B cell (primary cell): ENCODE results near the gene ACKR1. TPM values are rescaled to one million over a fixed set of nuclear protein-coding genes. Genes with fewer than 3 reads are reported as not detected.

Experiments used
- ATAC-seq: fragments of 200-7000 bp; cut with Tn5 transposase; one replicate; pipeline ENCODE4 v1.10.0; 2021; ENCODE audit warnings: low read depth, mild to moderate bottlenecking, moderate number of reproducible peaks, moderate library complexity
- CTCF ChIA-PET: fragments of 350-600 bp; sonication (Branson Sonifier 250); formaldehyde crosslinking; loops from one replicate; lab custom pipeline; 2021; ENCODE audit warnings: antibody characterized with exemption, inconsistent platforms; lab: Charles Lee
- POLR2A ChIA-PET: fragments of 350-600 bp; sonication (Branson Sonifier 250); formaldehyde crosslinking; loops from one replicate; lab custom pipeline; 2021; ENCODE audit warnings: antibody characterized with exemption; lab: Charles Lee
- DNase-seq: peaks from one replicate; pipeline ENCODE4 v3.0.0; 2013
- H2AFZ ChIP-seq: 2 replicates; pipeline ENCODE4 v1.6.1; 2012; ENCODE audit warnings: mild to moderate bottlenecking, low read depth, low read length; ENCODE audit not compliant: insufficient read depth, poor library complexity, severe bottlenecking
- H3K27ac ChIP-seq, 2 donors: 1 replicate in 1 of 2; 2 replicates in 1 of 2; pipeline ENCODE4 v1.5.1; 2012 to 2013; ENCODE audit warnings: low read length in 2 of 2, mild to moderate bottlenecking in 2 of 2, moderate library complexity in 1 of 2
- H3K27me3 ChIP-seq, 4 experiments: fragments of 200-600 bp in 1 of 4; sonication (generic) in 1 of 4; replicated peaks in 1 of 4; 1 replicate in 2 of 4; 2 replicates in 2 of 4; pipeline versions ENCODE4 v1.6.1 to v1.7.0; 2013 to 2016; ENCODE audit warnings: low read length in 3 of 4, mild to moderate bottlenecking in 2 of 4, mixed read lengths in 1 of 4, moderate library complexity in 1 of 4; ENCODE audit not compliant: insufficient read depth in 4 of 4, control insufficient read depth in 3 of 4; ENCODE audit errors: control extremely low read depth in 1 of 4
- H3K36me3 ChIP-seq, 2 experiments: replicated peaks in 1 of 2; 1 replicate in 1 of 2; 2 replicates in 1 of 2; pipeline versions ENCODE4 v1.6.1 to v1.7.1; 2013; ENCODE audit warnings: low read length in 1 of 2; ENCODE audit not compliant: insufficient read depth in 2 of 2, control insufficient read depth in 1 of 2; ENCODE audit errors: control extremely low read depth in 1 of 2, extremely low read depth in 1 of 2
- H3K4me1 ChIP-seq, 2 donors: fragments of 200-600 bp in 1 of 2; sonication (generic) in 1 of 2; 1 replicate in 1 of 2; 2 replicates in 1 of 2; pipeline versions ENCODE4 v1.5.1 to v1.6.1; 2013 to 2017; ENCODE audit warnings: low read length in 2 of 2; ENCODE audit not compliant: control insufficient read depth in 2 of 2, insufficient read depth in 2 of 2
- H3K4me2 ChIP-seq: replicated peaks from 2 replicates; pipeline ENCODE3; 2012; ENCODE audit warnings: mild to moderate bottlenecking, low read depth, low read length; ENCODE audit not compliant: poor library complexity, severe bottlenecking
- H3K4me3 ChIP-seq, 5 experiments: fragments of 200-600 bp in 1 of 5; sonication (generic) in 1 of 5; 1 replicate in 3 of 5; 2 replicates in 2 of 5; pipeline versions ENCODE4 v1.5.1 to v1.7.0; 2011 to 2016; ENCODE audit warnings: low read length in 4 of 5, mild to moderate bottlenecking in 4 of 5, low read depth in 2 of 5, control low read depth in 1 of 5, moderate library complexity in 1 of 5; ENCODE audit not compliant: insufficient read depth in 1 of 5; ENCODE audit errors: control extremely low read depth in 1 of 5, extremely low read depth in 1 of 5
- H3K79me2 ChIP-seq: fragments of 200-600 bp; sonication (generic); one replicate; pipeline ENCODE4 v1.6.0; 2016; ENCODE audit warnings: low read length; ENCODE audit not compliant: control insufficient read depth, insufficient read depth
- H3K9ac ChIP-seq: fragments of 200-600 bp; sonication (generic); 2 replicates; pipeline ENCODE4 v1.6.1; 2017; ENCODE audit warnings: mild to moderate bottlenecking, low read length, moderate library complexity
- H3K9me3 ChIP-seq, 3 donors: one replicate each; pipeline versions ENCODE4 v1.6.1 to v1.7.1; 2013; ENCODE audit warnings: low read length in 2 of 3; ENCODE audit not compliant: control insufficient read depth in 2 of 3, insufficient read depth in 1 of 3; ENCODE audit errors: control extremely low read depth in 1 of 3
- H4K20me1 ChIP-seq: 2 replicates; pipeline ENCODE4 v1.6.0; 2012; ENCODE audit warnings: mild to moderate bottlenecking, low read length; ENCODE audit not compliant: insufficient read depth, control insufficient read depth, poor library complexity, severe bottlenecking
- H3K27ac Mint-ChIP-seq: one replicate; pipeline ENCODE4 v1.8.0; 2021; ENCODE audit warnings: mixed read lengths
- H3K27me3 Mint-ChIP-seq: one replicate; pipeline ENCODE4 v1.8.0; 2021; ENCODE audit warnings: mixed read lengths
- H3K4me1 Mint-ChIP-seq: one replicate; pipeline ENCODE4 v1.8.0; 2021; ENCODE audit warnings: mixed read lengths
- H3K4me3 Mint-ChIP-seq: one replicate; pipeline ENCODE4 v1.8.0; 2021; ENCODE audit warnings: mixed read lengths
- H3K9me3 Mint-ChIP-seq: one replicate; pipeline ENCODE4 v1.8.0; 2022; ENCODE audit warnings: mixed read lengths; ENCODE audit not compliant: insufficient read depth
- EZH2 ChIP-seq: IDR thresholded peaks from 2 replicates; pipeline ENCODE4 v1.6.1; 2012; ENCODE audit warnings: borderline replicate concordance, low read depth, mild to moderate bottlenecking, moderate library complexity, low read length; ENCODE audit not compliant: insufficient read depth, poor library complexity, severe bottlenecking
- WGBS: methylation state at CpG from one replicate; pipeline ENCODE4 v1.1.5; 2013; ENCODE audit warnings: missing lambda C conversion rate; ENCODE audit not compliant: insufficient coverage; 5-methylcytosine and 5-hydroxymethylcytosine counted together
- intact Hi-C: fragments of 100-400 bp; cut with micrococcal nuclease; formaldehyde crosslinking; loops from one replicate; pipeline ENCODE4 v1.10.0; 2022
- polyA plus RNA-seq: library from polyadenylated mRNA; depleted of rRNA; stranded (reverse); fragments of >200 nt; gene quantifications from 2 replicates; pipeline ENCODE4 v1.2.3, GENCODE V29; 2012
- total RNA-seq, 2 donors: library from RNA; stranded (reverse); fragments of 120-200 nt in 1 of 2; gene quantifications; 1 replicate in 1 of 2; 2 replicates in 1 of 2; pipeline versions ENCODE4 v1.2.3 to v1.2.4, GENCODE V29; 2013 to 2022

The ACKR1 gene
- total and polyA plus RNA-seq, 2 donors (not counting 1 experiment from before 2014, with no cell fraction given), result 0.04 TPM; not detected in 1

DNA sequence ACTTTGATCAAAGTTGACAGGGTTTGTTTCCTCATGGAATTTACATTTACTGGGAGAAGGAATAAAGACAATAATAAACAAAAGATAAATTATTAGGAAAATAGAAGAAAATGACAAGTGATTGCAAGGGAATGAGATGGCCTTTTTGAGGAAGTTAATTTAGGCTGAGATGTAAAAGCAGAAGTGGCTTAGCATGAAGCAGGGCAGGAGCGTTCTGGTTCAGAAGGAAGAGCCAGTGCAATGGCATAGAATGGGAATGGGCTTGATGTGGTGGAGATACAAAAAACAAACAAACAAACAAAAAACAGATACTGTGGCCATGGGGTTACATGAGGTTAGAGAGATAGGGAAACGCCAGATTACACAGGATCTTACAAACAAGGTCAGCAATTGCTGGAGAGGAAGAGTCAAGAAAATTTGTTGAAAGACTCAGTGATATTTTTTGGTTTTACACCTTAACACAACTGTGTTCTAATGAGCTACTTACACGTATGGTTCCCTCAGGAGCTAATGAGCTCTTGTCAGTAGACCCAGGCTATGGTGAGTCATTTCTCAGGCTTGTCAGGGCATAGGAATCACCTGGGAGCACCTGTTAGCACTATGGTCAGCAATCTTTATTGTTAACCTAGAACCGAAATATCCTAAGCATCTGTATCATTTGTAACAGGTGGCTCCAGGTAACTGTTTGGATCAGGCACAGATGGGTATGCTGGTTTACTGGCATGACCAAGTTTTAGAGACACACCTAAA lies 42.0 kb upstream of the ACKR1 start:
- Histone ChIP-seq H2AFZ (no peak overlapping the region), H3K4me3 (no peak overlapping the region), H3K27ac (no peak overlapping the region), H4K20me1 (no peaks in the 10 kb centered on the region), H3K9me3 (no peaks in the 10 kb centered on the region), H3K36me3 (no peaks in the 10 kb centered on the region), H3K9ac (no peak overlapping the region), H3K4me1 (peaks cover 4 to 6% of the 10 kb centered on the region in 2 donors), H3K27me3 (no peaks in the 10 kb centered on the region), H3K4me2 (no peak overlapping the region), H3K79me2 (no peaks in the 10 kb centered on the region)
- H3K27me3 Mint-ChIP-seq, result no peaks in the 10 kb centered on the region
- no peak overlapping the region for H3K4me3 Mint-ChIP-seq
- WGBS, result no CpG with 5 or more reads among the region's 4 CpGs
- H3K27ac Mint-ChIP-seq, result peak overlapping the region; percentile 27
- ChIA-PET CTCF (interaction anchor here (0.7 to 6.3 kb wide), 9 partner anchors 10 to 49 kb away, joined by 3 to 150 read pairs (median 3); no protein-coding TSS in a partner anchor), POLR2A (no interaction called here)
- ATAC-seq (no peak), DNase-seq (peak; percentile 21)
- TF ChIP-seq EZH2, result no peak
- H3K4me1 Mint-ChIP-seq, result peaks cover 7% of the 10 kb centered on the region
- intact Hi-C loops, result no loop called here
- H3K9me3 Mint-ChIP-seq, result no peaks in the 10 kb centered on the region

DNA sequence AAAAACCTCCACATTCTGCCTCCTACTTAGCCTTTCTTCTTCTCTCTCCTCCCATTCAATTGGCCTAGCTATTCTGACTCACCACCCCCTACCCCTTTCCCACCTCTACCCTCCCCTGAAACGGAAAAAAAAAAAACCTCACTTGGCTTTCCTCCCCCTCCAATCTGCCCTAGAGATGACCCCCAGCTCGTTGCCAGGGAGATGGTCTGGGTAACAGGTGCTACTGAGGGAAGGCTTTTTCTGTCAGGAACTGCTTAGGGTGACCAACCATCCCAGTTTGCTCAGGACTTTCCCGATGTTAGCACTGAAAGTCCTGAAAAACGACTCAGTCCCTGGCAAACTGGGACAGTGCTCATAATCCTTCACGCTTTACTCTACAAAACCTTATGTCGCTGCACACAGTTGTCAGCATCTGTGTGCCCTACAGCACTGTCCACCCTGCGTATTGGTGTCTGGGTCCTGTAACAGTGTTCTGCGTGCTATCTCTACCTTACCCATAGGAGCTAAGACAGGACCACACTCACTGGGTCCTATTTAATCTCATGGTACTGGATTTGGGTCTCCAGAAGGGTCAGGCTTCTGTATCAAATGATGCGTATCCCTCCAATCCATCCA lies 41.0 kb upstream of the ACKR1 start:
- H3K9me3 Mint-ChIP-seq, result no peaks in the 10 kb centered on the region
- no peaks in the 10 kb centered on the region for H3K27me3 Mint-ChIP-seq
- H2AFZ ChIP-seq, result no peak overlapping the region
- H3K27ac Mint-ChIP-seq, result no peak overlapping the region
- H3K9ac ChIP-seq, result no peak overlapping the region
- H3K36me3 ChIP-seq, result no peaks in the 10 kb centered on the region
- no peak for DNase-seq
- no peak for ATAC-seq
- H3K27me3 ChIP-seq, result no peaks in the 10 kb centered on the region
- POLR2A ChIA-PET, result no interaction called here
- intact Hi-C loops, result no loop called here
- 93% methylated on average over 7 of the region's 9 CpGs for WGBS
- peaks cover 4 to 6% of the 10 kb centered on the region in 2 donors for H3K4me1 ChIP-seq
- H3K4me3 ChIP-seq, result no peak overlapping the region
- no peaks in the 10 kb centered on the region for H3K9me3 ChIP-seq
- no peaks in the 10 kb centered on the region for H3K79me2 ChIP-seq
- CTCF ChIA-PET, result interaction anchor here (0.7 to 6.3 kb wide), 6 partner anchors 23 to 959 kb away, joined by 3 to 150 read pairs (median 3); no protein-coding TSS in a partner anchor
- no peaks in the 10 kb centered on the region for H4K20me1 ChIP-seq
- TF ChIP-seq EZH2, result no peak
- no peak overlapping the region for H3K27ac ChIP-seq
- H3K4me3 Mint-ChIP-seq, result no peak overlapping the region
- peaks cover 7% of the 10 kb centered on the region for H3K4me1 Mint-ChIP-seq
- no peak overlapping the region for H3K4me2 ChIP-seq
